Activated naive CD8-positive, alpha-beta T cell treated with anti-CD3 and anti-CD28 coated beads, Interleukin-2, amount 50 U/mL, for 24 hours (primary cell): ENCODE results near the gene TMEM178B.
"Not testable (repeated sequence)": the region's sequence is repeated elsewhere in the genome, so short reads cannot be mapped to it uniquely, and the experiment has no call there.

Source experiments
- ATAC-seq: fragments of 150-1000 bp; cut with Tn5 transposase; one replicate; pipeline ENCODE4 v1.10.0; 2021
- DNase-seq: peaks from one replicate; pipeline ENCODE4 v3.0.0; 2021
- H3K27ac Mint-ChIP-seq: one replicate; pipeline ENCODE4 v1.8.0; 2021; ENCODE audit warnings: mild to moderate bottlenecking, mixed read lengths
- H3K27me3 Mint-ChIP-seq: one replicate; pipeline ENCODE4 v1.8.0; 2021; ENCODE audit warnings: mixed read lengths
- H3K36me3 Mint-ChIP-seq: one replicate; pipeline ENCODE4 v1.8.0; 2021; ENCODE audit warnings: low read depth, mixed read lengths
- H3K4me1 Mint-ChIP-seq: one replicate; pipeline ENCODE4 v1.8.0; 2021; ENCODE audit warnings: mixed read lengths
- H3K4me3 Mint-ChIP-seq: one replicate; pipeline ENCODE4 v1.8.0; 2021; ENCODE audit warnings: mild to moderate bottlenecking, moderate library complexity, mixed read lengths
- H3K9me3 Mint-ChIP-seq: one replicate; pipeline ENCODE4 v1.8.0; 2021; ENCODE audit warnings: mixed read lengths

Gene TMEM178B

GRCh38 chr7:141389140-141389796, 315.4 kb downstream of the TMEM178B start:
- Mint-ChIP-seq H3K27me3 (peaks cover 11% of the 10 kb centered on the region), H3K9me3 (no peaks in the 10 kb centered on the region), H3K4me1 (no peaks in the 10 kb centered on the region), H3K36me3 (no peaks in the 10 kb centered on the region), H3K27ac (no peak overlapping the region), H3K4me3 (no peak overlapping the region)
- DNase-seq (no peak), ATAC-seq (no peak)

- Mint-ChIP-seq H3K4me3 (no peak overlapping the region), H3K27ac (no peak overlapping the region), H3K4me1 (no peaks in the 10 kb centered on the region), H3K9me3 (no peaks in the 10 kb centered on the region), H3K36me3 (no peaks in the 10 kb centered on the region), H3K27me3 (peaks cover 14% of the 10 kb centered on the region)
- DNase-seq, result no peak
- ATAC-seq, result no peak
Measured at GRCh38 chr7:141390339-141390738, 316.5 kb downstream of the TMEM178B start.

- Mint-ChIP-seq H3K27ac (no peak overlapping the region), H3K4me3 (no peak overlapping the region), H3K4me1 (no peaks in the 10 kb centered on the region), H3K9me3 (no peaks in the 10 kb centered on the region), H3K36me3 (no peaks in the 10 kb centered on the region), H3K27me3 (peaks cover 10% of the 10 kb centered on the region)
- ATAC-seq (no peak), DNase-seq (no peak)
Measured at GRCh38 chr7:141393056-141393455, 319.2 kb downstream of the TMEM178B start.

- Mint-ChIP-seq H3K4me1 (no peaks in the 10 kb centered on the region), H3K27me3 (peaks cover 6% of the 10 kb centered on the region), H3K27ac (no peak overlapping the region), H3K4me3 (no peak overlapping the region), H3K9me3 (no peaks in the 10 kb centered on the region), H3K36me3 (no peaks in the 10 kb centered on the region)
- DNase-seq, result no peak
- no peak for ATAC-seq
Measured at GRCh38 chr7:141397236-141398163, 323.6 kb downstream of the TMEM178B start.

GRCh38 chr7:141400356-141400755, 326.5 kb downstream of the TMEM178B start:
- no peak for DNase-seq
- Mint-ChIP-seq H3K4me3 (no peak overlapping the region), H3K36me3 (no peaks in the 10 kb centered on the region), H3K27me3 (peaks cover 4% of the 10 kb centered on the region), H3K9me3 (no peaks in the 10 kb centered on the region), H3K27ac (no peak overlapping the region), H3K4me1 (no peaks in the 10 kb centered on the region)
- ATAC-seq, result no peak

GRCh38 chr7:141402277-141402996, 328.6 kb downstream of the TMEM178B start:
- no peak overlapping the region for H3K4me3 Mint-ChIP-seq
- peaks cover 7% of the 10 kb centered on the region for H3K27me3 Mint-ChIP-seq
- H3K36me3 Mint-ChIP-seq, result no peaks in the 10 kb centered on the region
- H3K27ac Mint-ChIP-seq, result no peak overlapping the region
- DNase-seq (no peak), ATAC-seq (no peak)
- no peaks in the 10 kb centered on the region for H3K4me1 Mint-ChIP-seq
- H3K9me3 Mint-ChIP-seq, result no peaks in the 10 kb centered on the region

GRCh38 chr7:141403846-141404245, 330.0 kb downstream of the TMEM178B start:
- not testable (repeated sequence) for ATAC-seq, DNase-seq, H3K27me3 Mint-ChIP-seq, H3K4me1 Mint-ChIP-seq, H3K9me3 Mint-ChIP-seq, H3K4me3 Mint-ChIP-seq, H3K36me3 Mint-ChIP-seq, H3K27ac Mint-ChIP-seq

GRCh38 chr7:141406347-141406746, 332.5 kb downstream of the TMEM178B start:
- no peaks in the 10 kb centered on the region for H3K9me3 Mint-ChIP-seq
- H3K27me3 Mint-ChIP-seq, result peaks cover 10% of the 10 kb centered on the region
- no peaks in the 10 kb centered on the region for H3K36me3 Mint-ChIP-seq
- no peak for ATAC-seq
- no peak overlapping the region for H3K4me3 Mint-ChIP-seq
- no peak overlapping the region for H3K27ac Mint-ChIP-seq
- DNase-seq, result no peak
- H3K4me1 Mint-ChIP-seq, result no peaks in the 10 kb centered on the region

GRCh38 chr7:141407893-141408292, 334.0 kb downstream of the TMEM178B start:
- no peak for ATAC-seq
- H3K27ac Mint-ChIP-seq, result no peak overlapping the region
- no peaks in the 10 kb centered on the region for H3K36me3 Mint-ChIP-seq
- no peaks in the 10 kb centered on the region for H3K9me3 Mint-ChIP-seq
- peaks cover 13% of the 10 kb centered on the region for H3K27me3 Mint-ChIP-seq
- H3K4me1 Mint-ChIP-seq, result no peaks in the 10 kb centered on the region
- no peak for DNase-seq
- no peak overlapping the region for H3K4me3 Mint-ChIP-seq

- no peaks in the 10 kb centered on the region for H3K4me1 Mint-ChIP-seq
- ATAC-seq (no peak), DNase-seq (no peak)
- H3K36me3 Mint-ChIP-seq, result no peaks in the 10 kb centered on the region
- no peak overlapping the region for H3K27ac Mint-ChIP-seq
- no peak overlapping the region for H3K4me3 Mint-ChIP-seq
- peaks cover 13% of the 10 kb centered on the region for H3K27me3 Mint-ChIP-seq
- H3K9me3 Mint-ChIP-seq, result no peaks in the 10 kb centered on the region
Measured at GRCh38 chr7:141408440-141408839, 334.6 kb downstream of the TMEM178B start.

- ATAC-seq, result no peak
- Mint-ChIP-seq H3K9me3 (no peaks in the 10 kb centered on the region), H3K4me1 (no peaks in the 10 kb centered on the region), H3K27me3 (peaks cover 13% of the 10 kb centered on the region), H3K36me3 (no peaks in the 10 kb centered on the region), H3K4me3 (no peak overlapping the region), H3K27ac (no peak overlapping the region)
- DNase-seq, result no peak
Measured at GRCh38 chr7:141409219-141409618, 335.4 kb downstream of the TMEM178B start.

- H3K36me3 Mint-ChIP-seq, result no peaks in the 10 kb centered on the region
- H3K4me3 Mint-ChIP-seq, result no peak overlapping the region
- DNase-seq (no peak), ATAC-seq (no peak)
- H3K4me1 Mint-ChIP-seq, result no peaks in the 10 kb centered on the region
- H3K9me3 Mint-ChIP-seq, result no peaks in the 10 kb centered on the region
- no peak overlapping the region for H3K27ac Mint-ChIP-seq
- peaks cover 12% of the 10 kb centered on the region for H3K27me3 Mint-ChIP-seq
Measured at GRCh38 chr7:141409801-141410329, 336.0 kb downstream of the TMEM178B start.

GRCh38 chr7:141410353-141411000, 336.6 kb downstream of the TMEM178B start:
- Mint-ChIP-seq H3K27ac (no peak overlapping the region), H3K4me3 (no peak overlapping the region), H3K36me3 (no peaks in the 10 kb centered on the region), H3K27me3 (peaks cover 11% of the 10 kb centered on the region), H3K4me1 (no peaks in the 10 kb centered on the region), H3K9me3 (no peaks in the 10 kb centered on the region)
- DNase-seq (no peak), ATAC-seq (no peak)

GRCh38 chr7:141411133-141411532, 337.3 kb downstream of the TMEM178B start:
- Mint-ChIP-seq H3K4me3 (no peak overlapping the region), H3K27me3 (peaks cover 10% of the 10 kb centered on the region), H3K36me3 (no peaks in the 10 kb centered on the region), H3K9me3 (no peaks in the 10 kb centered on the region), H3K27ac (no peak overlapping the region), H3K4me1 (no peaks in the 10 kb centered on the region)
- ATAC-seq (no peak), DNase-seq (no peak)
